OCI-LY7 (cell line): ENCODE data around the gene TXNDC15.

ENCODE experiments used
- EZH2phosphoT487 ChIP-seq: fragments of 200-600 bp; sonication (generic); IDR thresholded peaks from 2 replicates; pipeline ENCODE4 v1.6.1; 2018; ENCODE audit warnings: low read depth, borderline replicate concordance, mild to moderate bottlenecking, mixed run types, antibody characterized with exemption, low read length, moderate library complexity, mixed read lengths
- TF ChIP-seq, protein P1 (sequence below): fragments of 200-600 bp; sonication (generic); conservative IDR thresholded peaks from 2 replicates; pipeline ENCODE4 v1.5.1; 2014; ENCODE audit warnings: mild to moderate bottlenecking, antibody characterized with exemption, low read length, moderate library complexity, mixed read lengths

DNA sequence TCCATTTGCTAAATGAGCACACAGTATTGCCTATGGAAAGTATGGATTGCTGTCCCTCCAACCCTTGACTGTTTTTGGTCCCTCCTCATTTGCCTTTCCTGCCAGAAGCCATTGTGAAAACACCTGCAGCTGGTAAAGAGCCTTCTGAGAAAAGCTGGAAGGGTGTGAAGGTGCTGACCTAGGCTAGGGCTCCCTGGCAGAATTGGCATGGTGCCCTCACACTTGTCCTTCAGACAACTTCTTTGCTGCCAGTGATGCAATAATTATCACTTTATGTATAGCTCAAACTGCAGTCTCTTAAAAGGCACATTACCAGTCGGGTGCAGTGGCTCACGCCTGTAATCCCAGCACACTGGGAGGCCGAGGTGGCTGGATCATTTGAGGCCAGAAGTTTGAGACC is 4.2 kb downstream of the TXNDC15 start:
- TF ChIP-seq, protein P1, sequence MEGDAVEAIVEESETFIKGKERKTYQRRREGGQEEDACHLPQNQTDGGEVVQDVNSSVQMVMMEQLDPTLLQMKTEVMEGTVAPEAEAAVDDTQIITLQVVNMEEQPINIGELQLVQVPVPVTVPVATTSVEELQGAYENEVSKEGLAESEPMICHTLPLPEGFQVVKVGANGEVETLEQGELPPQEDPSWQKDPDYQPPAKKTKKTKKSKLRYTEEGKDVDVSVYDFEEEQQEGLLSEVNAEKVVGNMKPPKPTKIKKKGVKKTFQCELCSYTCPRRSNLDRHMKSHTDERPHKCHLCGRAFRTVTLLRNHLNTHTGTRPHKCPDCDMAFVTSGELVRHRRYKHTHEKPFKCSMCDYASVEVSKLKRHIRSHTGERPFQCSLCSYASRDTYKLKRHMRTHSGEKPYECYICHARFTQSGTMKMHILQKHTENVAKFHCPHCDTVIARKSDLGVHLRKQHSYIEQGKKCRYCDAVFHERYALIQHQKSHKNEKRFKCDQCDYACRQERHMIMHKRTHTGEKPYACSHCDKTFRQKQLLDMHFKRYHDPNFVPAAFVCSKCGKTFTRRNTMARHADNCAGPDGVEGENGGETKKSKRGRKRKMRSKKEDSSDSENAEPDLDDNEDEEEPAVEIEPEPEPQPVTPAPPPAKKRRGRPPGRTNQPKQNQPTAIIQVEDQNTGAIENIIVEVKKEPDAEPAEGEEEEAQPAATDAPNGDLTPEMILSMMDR, result no peak
- TF ChIP-seq EZH2phosphoT487, result no peak
